Measurements from ENCODE around the gene SLC37A1.

Gene SLC37A1

DNA sequence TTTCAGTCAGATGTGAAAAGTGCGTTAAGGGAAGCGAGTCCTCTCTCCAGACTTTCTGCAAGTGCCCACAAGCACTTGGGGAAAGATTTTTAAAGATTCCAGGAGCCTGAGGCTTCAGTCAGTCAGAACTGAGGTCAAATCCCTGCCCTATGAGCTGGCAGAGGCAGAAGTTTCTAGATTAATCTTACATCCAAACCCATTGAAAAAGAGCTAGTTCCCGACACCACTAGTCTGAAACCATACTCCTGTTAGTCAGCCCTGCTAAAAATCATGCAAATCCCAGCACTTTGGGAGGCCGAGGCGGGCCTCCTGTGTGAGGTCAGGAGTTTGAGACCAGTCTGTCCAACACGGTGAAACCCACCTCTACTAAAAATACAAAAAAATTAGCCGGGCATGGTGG, 38.6 kb upstream of the SLC37A1 start:
- no peak overlapping the region for H3K27ac ChIP-seq (ENCODE audit: extremely low read depth, low read depth, low read length)

DNA sequence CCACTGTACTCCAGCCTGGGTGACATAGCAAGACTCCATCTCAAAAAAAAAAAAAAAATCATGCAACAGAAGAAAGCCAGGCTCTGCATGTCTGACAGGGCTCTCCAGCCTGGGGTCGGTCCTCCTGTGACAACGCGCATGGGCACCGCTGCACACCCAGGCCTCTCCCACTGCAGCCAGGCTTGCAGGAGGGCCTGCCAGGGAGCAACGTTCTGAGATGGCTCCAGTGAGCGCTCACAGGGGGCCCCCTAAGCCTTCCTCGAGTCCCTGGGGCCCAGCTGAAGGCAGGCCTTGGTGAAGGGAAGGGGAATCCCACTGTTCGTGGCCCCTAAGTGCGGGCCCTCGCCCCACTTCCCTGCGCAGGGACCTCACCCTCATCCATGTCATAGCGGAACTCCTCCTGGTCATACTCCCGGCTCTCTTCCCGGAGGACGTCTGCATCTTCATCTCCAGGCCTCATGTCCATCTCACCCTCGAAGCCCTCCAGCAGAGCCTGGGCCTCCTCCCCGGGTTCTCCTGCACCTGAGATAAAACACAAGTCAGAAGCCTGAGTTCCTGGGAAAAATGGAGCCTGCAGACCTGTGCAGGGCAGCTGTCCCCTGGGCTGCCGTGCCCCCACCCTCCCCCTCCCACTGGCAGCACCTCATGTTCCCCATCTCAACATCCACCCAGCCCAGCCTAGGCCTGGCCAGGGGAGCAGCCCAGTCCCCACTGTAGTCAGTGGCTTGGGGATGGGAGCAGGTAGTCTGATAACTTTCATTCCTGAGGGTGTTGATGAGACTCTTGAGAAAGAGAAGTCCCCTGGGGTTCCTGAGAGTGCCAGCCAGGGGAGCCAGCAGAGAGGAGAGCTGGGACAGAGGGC, 37.9 kb upstream of the SLC37A1 start:
- no peak overlapping the region for H3K4me3 ChIP-seq (ENCODE audit: low read depth, low read length)
- no peaks in the 10 kb centered on the region for H3K9me3 ChIP-seq (ENCODE audit: control insufficient read depth, insufficient read depth, low read depth, low read length)
- ChIA-PET POLR2A (no interaction called here), CTCF (no interaction called here)
- H3K4me1 ChIP-seq (ENCODE audit: control insufficient read depth, insufficient read depth, low read length): no peaks in the 10 kb centered on the region
- no peaks in the 10 kb centered on the region for H3K36me3 ChIP-seq (ENCODE audit: control insufficient read depth in 2 of 2, insufficient read depth in 1 of 2, low read length in 2 of 2)
- no peak overlapping the region for H3K27ac ChIP-seq (ENCODE audit: extremely low read depth, low read depth, low read length)
- TF ChIP-seq ZIC2 (tag by site-specific recombination; IDR thresholded peaks at IDR 0.05) (no peak; the same call in 1 of the 2 replicates), HOXD13 (CRISPR knock-in tag; IDR thresholded peaks at IDR 0.05; ENCODE audit: borderline replicate concordance) (no peak), ZNF121 (tag by site-specific recombination; IDR thresholded peaks at IDR 0.05) (no peak), ZNF660 (tag by site-specific recombination; IDR thresholded peaks at IDR 0.05) (no peak), ZNF416 (tag by site-specific recombination; IDR thresholded peaks at IDR 0.05) (no peak), TRIM28 (IDR thresholded peaks at IDR 0.05; ENCODE audit: borderline replicate concordance, low read length) (no peak), ZNF548 (tag by site-specific recombination; IDR thresholded peaks at IDR 0.05) (no peak), ZNF155 (tag by site-specific recombination; IDR thresholded peaks at IDR 0.05) (no peak), SCRT2 (tag by site-specific recombination; IDR thresholded peaks at IDR 0.05) (no peak), ZNF248 (tag by site-specific recombination; IDR thresholded peaks at IDR 0.05) (no peak), ZNF529 (tag by site-specific recombination; IDR thresholded peaks at IDR 0.05; ENCODE audit: insufficient replicate concordance) (no peak), ZFP41 (tag by site-specific recombination; IDR thresholded peaks at IDR 0.05; ENCODE audit: borderline replicate concordance) (no peak)
- TF ChIP-seq, protein P1, sequence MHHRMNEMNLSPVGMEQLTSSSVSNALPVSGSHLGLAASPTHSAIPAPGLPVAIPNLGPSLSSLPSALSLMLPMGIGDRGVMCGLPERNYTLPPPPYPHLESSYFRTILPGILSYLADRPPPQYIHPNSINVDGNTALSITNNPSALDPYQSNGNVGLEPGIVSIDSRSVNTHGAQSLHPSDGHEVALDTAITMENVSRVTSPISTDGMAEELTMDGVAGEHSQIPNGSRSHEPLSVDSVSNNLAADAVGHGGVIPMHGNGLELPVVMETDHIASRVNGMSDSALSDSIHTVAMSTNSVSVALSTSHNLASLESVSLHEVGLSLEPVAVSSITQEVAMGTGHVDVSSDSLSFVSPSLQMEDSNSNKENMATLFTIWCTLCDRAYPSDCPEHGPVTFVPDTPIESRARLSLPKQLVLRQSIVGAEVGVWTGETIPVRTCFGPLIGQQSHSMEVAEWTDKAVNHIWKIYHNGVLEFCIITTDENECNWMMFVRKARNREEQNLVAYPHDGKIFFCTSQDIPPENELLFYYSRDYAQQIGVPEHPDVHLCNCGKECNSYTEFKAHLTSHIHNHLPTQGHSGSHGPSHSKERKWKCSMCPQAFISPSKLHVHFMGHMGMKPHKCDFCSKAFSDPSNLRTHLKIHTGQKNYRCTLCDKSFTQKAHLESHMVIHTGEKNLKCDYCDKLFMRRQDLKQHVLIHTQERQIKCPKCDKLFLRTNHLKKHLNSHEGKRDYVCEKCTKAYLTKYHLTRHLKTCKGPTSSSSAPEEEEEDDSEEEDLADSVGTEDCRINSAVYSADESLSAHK (tag by site-specific recombination; IDR thresholded peaks at IDR 0.05): no peak

More for the DNA sequence above, 38.6 kb upstream of the SLC37A1 start:
- ChIA-PET POLR2A (no interaction called here), CTCF (no interaction called here)
- Histone ChIP-seq H3K4me3 (ENCODE audit: low read depth, low read length) (no peak overlapping the region), H3K36me3 (ENCODE audit: control insufficient read depth in 2 of 2, insufficient read depth in 1 of 2, low read length in 2 of 2) (no peaks in the 10 kb centered on the region), H3K9me3 (ENCODE audit: control insufficient read depth, insufficient read depth, low read depth, low read length) (no peaks in the 10 kb centered on the region), H3K4me1 (ENCODE audit: control insufficient read depth, insufficient read depth, low read length) (no peaks in the 10 kb centered on the region)
- TF ChIP-seq ZNF76 (tag by site-specific recombination; IDR thresholded peaks at IDR 0.05; ENCODE audit: borderline replicate concordance, low read depth) (no peak), HOXC10 (CRISPR knock-in tag; IDR thresholded peaks at IDR 0.05) (no peak), ZNF560 (tag by site-specific recombination; IDR thresholded peaks at IDR 0.05; ENCODE audit: borderline replicate concordance) (no peak), KLF10 (tag by site-specific recombination; IDR thresholded peaks at IDR 0.05) (no peak), ZNF548 (tag by site-specific recombination; IDR thresholded peaks at IDR 0.05) (no peak), ZNF544 (tag by site-specific recombination; IDR thresholded peaks at IDR 0.05) (no peak), ZNF704 (tag by site-specific recombination; IDR thresholded peaks at IDR 0.05) (no peak), TCF7L2 (IDR thresholded peaks at IDR 0.05; ENCODE audit: borderline replicate concordance, low read depth, low read length) (no peak), ZBTB26 (tag by site-specific recombination; optimal IDR thresholded peaks at IDR 0.05) (no peak), ZNF677 (tag by site-specific recombination; IDR thresholded peaks at IDR 0.05) (no peak), INSM2 (tag by site-specific recombination; IDR thresholded peaks at IDR 0.05) (no peak), ZNF335 (tag by site-specific recombination; conservative IDR thresholded peaks at IDR 0.05) (no peak), PATZ1 (tag by site-specific recombination; IDR thresholded peaks at IDR 0.05) (no peak)
